Effector memory CD4-positive, alpha-beta T cell (primary cell): ENCODE measurements around the gene MOK.

ENCODE experiments used
- DNase-seq, 3 donors: peaks; one replicate each; pipeline ENCODE4 v3.0.0-alpha.2; 2020
- H3K27ac ChIP-seq: 2 replicates; pipeline ENCODE4 v1.7.0; 2013; ENCODE audit warnings: mild to moderate bottlenecking, low read length, moderate library complexity; ENCODE audit not compliant: insufficient read depth, poor library complexity, severe bottlenecking
- H3K27me3 ChIP-seq: replicated peaks from 2 replicates; pipeline ENCODE4 v1.7.0; 2013; ENCODE audit warnings: mild to moderate bottlenecking, low read length; ENCODE audit not compliant: insufficient read depth, control insufficient read depth, poor library complexity, severe bottlenecking
- H3K36me3 ChIP-seq: 2 replicates; pipeline ENCODE4 v1.7.0; 2013; ENCODE audit warnings: mild to moderate bottlenecking, low read length, moderate library complexity; ENCODE audit not compliant: control insufficient read depth, insufficient read depth
- H3K4me1 ChIP-seq: 2 replicates; pipeline ENCODE4 v1.7.0; 2013; ENCODE audit warnings: low read length, mild to moderate bottlenecking; ENCODE audit not compliant: control insufficient read depth, insufficient read depth, poor library complexity, severe bottlenecking
- H3K4me3 ChIP-seq: 2 replicates; pipeline ENCODE4 v1.7.0; 2013; ENCODE audit warnings: low read length, low read depth, mild to moderate bottlenecking; ENCODE audit not compliant: insufficient read depth, poor library complexity, severe bottlenecking
- H3K9me3 ChIP-seq: 2 replicates; pipeline ENCODE4 v1.7.0; 2013; ENCODE audit warnings: mild to moderate bottlenecking, low read length, moderate library complexity; ENCODE audit not compliant: control insufficient read depth

The MOK gene

DNA sequence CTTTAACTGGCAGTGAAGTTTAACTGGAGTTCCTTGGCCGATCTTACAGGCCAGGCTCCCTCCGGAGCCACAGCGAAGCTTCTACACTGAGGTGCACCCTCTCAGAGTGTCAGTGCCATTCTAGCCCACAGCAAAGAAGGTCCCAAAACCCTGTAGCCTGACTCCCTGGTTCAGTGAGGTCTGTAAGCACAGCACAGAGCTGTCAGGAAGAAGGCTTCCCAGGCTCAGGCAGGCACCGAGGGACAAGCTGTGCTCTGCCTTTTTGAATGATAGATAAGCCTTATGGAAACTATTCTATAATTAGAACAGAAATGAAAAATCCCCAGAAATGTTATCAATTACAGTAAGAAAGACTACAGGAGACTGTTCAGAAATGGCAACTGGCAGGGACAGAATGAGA, 40.2 kb downstream of the MOK start:
- DNase-seq, result no peak
- Histone ChIP-seq H3K4me3 (no peak overlapping the region), H3K9me3 (no peaks in the 10 kb centered on the region), H3K4me1 (no peaks in the 10 kb centered on the region), H3K27me3 (no peaks in the 10 kb centered on the region), H3K36me3 (no peaks in the 10 kb centered on the region), H3K27ac (no peak overlapping the region)

- no peaks in the 10 kb centered on the region for H3K27me3 ChIP-seq
- H3K9me3 ChIP-seq, result no peaks in the 10 kb centered on the region
- no peaks in the 10 kb centered on the region for H3K36me3 ChIP-seq
- DNase-seq, result no peak
- H3K4me1 ChIP-seq, result no peaks in the 10 kb centered on the region
- H3K27ac ChIP-seq, result no peak overlapping the region
- no peak overlapping the region for H3K4me3 ChIP-seq
These were observed 40.6 kb downstream of the MOK start for GRCh38 chr14:102264355-102264754.

- no peaks in the 10 kb centered on the region for H3K4me1 ChIP-seq
- no peaks in the 10 kb centered on the region for H3K9me3 ChIP-seq
- no peaks in the 10 kb centered on the region for H3K36me3 ChIP-seq
- no peak for DNase-seq
- H3K4me3 ChIP-seq, result no peak overlapping the region
- no peak overlapping the region for H3K27ac ChIP-seq
- H3K27me3 ChIP-seq, result no peaks in the 10 kb centered on the region
These were observed 42.0 kb downstream of the MOK start for GRCh38 chr14:102262929-102263462.

- no peaks in the 10 kb centered on the region for H3K27me3 ChIP-seq
- H3K4me3 ChIP-seq, result no peak overlapping the region
- H3K36me3 ChIP-seq, result no peaks in the 10 kb centered on the region
- H3K27ac ChIP-seq, result no peak overlapping the region
- DNase-seq, result no peak
- no peaks in the 10 kb centered on the region for H3K4me1 ChIP-seq
- no peaks in the 10 kb centered on the region for H3K9me3 ChIP-seq
These were observed 46.8 kb downstream of the MOK start for GRCh38 chr14:102258136-102258535.

DNA sequence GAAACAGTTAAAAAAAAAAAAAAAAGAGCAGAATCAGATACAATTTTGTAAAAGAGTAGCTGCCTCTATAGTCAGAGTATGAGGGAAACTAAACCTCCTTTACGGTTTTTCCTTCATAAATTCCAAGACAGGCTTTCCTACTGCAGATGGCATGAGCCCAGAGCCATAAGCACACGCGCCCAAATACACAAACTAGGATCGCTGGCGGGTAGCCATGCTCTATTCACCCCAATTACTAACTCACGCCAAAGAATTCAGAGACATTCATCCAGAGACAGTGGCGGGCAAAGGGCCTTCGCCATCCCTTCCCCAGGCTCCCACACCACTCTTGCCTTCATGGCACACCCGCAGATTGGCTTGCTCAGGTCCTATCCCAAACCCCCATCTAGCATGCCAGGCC, 48.2 kb downstream of the MOK start:
- Histone ChIP-seq H3K36me3 (no peaks in the 10 kb centered on the region), H3K27me3 (no peaks in the 10 kb centered on the region), H3K27ac (no peak overlapping the region), H3K4me3 (no peak overlapping the region), H3K4me1 (no peaks in the 10 kb centered on the region), H3K9me3 (no peaks in the 10 kb centered on the region)
- no peak for DNase-seq

DNA sequence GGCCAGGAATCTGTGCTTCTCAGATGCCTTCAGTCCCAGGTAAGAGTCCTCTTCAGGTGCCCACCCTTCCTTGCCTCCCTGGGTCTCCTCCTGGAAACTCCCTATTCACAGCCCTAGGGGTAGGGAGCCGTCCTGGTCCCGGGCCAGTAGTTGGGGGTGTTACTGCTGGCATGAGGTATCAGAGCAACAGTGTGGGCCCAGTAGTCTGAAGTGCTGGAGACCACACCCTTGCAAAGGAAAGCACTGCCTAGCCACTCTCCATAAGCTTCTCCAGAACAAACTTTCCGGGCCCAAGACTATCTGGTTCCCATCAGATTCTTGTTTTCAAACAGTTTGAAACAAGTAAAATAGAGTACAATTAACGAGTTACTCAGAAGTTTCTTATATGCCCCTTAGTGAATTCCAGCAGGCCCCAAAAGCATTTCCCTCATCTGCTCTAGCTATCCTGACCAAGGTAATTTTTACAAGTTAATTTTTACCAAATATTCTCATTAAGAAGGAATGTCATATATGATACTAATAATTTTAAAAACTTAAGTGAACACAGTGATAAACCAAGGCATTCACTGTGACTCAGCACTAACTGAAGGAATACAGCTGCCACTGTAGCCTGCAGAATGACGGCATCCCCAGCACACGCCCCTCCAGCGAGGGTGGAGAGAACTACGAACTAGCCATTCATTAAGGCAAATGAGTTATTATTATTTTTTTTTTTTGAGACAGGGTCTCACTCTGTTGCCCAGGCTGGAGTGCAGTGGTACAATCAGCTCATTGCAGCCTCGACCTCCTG, 49.4 kb downstream of the MOK start:
- no peaks in the 10 kb centered on the region for H3K4me1 ChIP-seq
- no peak for DNase-seq
- no peaks in the 10 kb centered on the region for H3K27me3 ChIP-seq
- no peaks in the 10 kb centered on the region for H3K9me3 ChIP-seq
- no peak overlapping the region for H3K4me3 ChIP-seq
- H3K36me3 ChIP-seq, result no peaks in the 10 kb centered on the region
- H3K27ac ChIP-seq, result no peak overlapping the region

- Histone ChIP-seq H3K27ac (no peak overlapping the region), H3K27me3 (no peaks in the 10 kb centered on the region), H3K9me3 (no peaks in the 10 kb centered on the region), H3K4me1 (no peaks in the 10 kb centered on the region), H3K4me3 (no peak overlapping the region), H3K36me3 (no peaks in the 10 kb centered on the region)
- no peak for DNase-seq
These were observed 51.8 kb downstream of the MOK start for GRCh38 chr14:102252834-102253801.

GRCh38 chr14:102251161-102251560, 53.8 kb downstream of the MOK start:
- no peak overlapping the region for H3K27ac ChIP-seq
- H3K27me3 ChIP-seq, result no peaks in the 10 kb centered on the region
- no peaks in the 10 kb centered on the region for H3K4me1 ChIP-seq
- H3K9me3 ChIP-seq, result no peaks in the 10 kb centered on the region
- DNase-seq, result no peak
- H3K4me3 ChIP-seq, result no peak overlapping the region
- no peaks in the 10 kb centered on the region for H3K36me3 ChIP-seq

GRCh38 chr14:102250636-102251035, 54.3 kb downstream of the MOK start:
- Histone ChIP-seq H3K4me1 (no peaks in the 10 kb centered on the region), H3K4me3 (no peak overlapping the region), H3K27ac (no peak overlapping the region), H3K36me3 (no peaks in the 10 kb centered on the region), H3K9me3 (no peaks in the 10 kb centered on the region), H3K27me3 (no peaks in the 10 kb centered on the region)
- DNase-seq, result no peak

DNA sequence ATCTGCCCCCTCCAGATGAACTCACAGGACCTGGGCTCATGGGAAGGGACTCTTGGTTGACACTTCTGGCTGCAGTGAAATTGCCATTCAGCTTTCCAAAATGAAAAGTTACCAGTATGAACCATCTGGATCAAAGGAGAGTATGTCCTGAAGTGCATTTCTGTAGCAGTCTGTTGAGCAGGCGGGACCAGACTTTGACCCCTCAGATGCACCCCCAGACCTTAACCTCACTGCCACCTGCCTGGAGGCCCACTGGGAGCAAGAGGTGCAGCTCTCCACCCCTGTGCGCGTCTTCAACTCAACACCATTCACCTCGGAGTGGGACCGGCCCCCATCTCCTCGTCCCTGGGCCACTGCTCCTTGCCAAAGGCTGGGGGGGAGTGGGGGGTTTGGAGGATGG, 55.0 kb downstream of the MOK start:
- Histone ChIP-seq H3K27ac (no peak overlapping the region), H3K9me3 (no peaks in the 10 kb centered on the region), H3K27me3 (no peaks in the 10 kb centered on the region), H3K4me1 (no peaks in the 10 kb centered on the region), H3K36me3 (no peaks in the 10 kb centered on the region), H3K4me3 (no peak overlapping the region)
- no peak for DNase-seq
